Pancreas (tissue), 10 donors: ENCODE data around the gene FAM174C. TPM values are rescaled to one million over a fixed set of nuclear protein-coding genes. Genes with fewer than 3 reads are reported as not detected.

Source experiments
- ATAC-seq, 4 donors: fragments of 200-7000 bp; cut with Tn5 transposase; one replicate each; pipeline versions ENCODE4 v1.8.0 to v1.9.1; 2020; ENCODE audit warnings: mild to moderate bottlenecking in 4 of 4, moderate library complexity in 4 of 4
- DNase-seq, 6 donors: peaks; one replicate each; pipeline ENCODE4 v3.0.0-alpha.2; 2020
- FAIRE-seq: peaks from 2 replicates; lab custom pipeline; 2012; peaks lifted over from hg19 to GRCh38; lab: Jason Lieb, UNC
- H3K27ac ChIP-seq, 4 donors: fragments of 200-600 bp; sonication (generic); 1 replicate in 3 of 4; 2 replicates in 1 of 4; pipeline versions ENCODE4 v1.5.0 to v1.8.0; 2020
- H3K27me3 ChIP-seq, 4 donors: fragments of 200-600 bp; one replicate each; pipeline ENCODE4 v1.8.0; 2021
- H3K36me3 ChIP-seq, 3 donors: fragments of 200-600 bp; sonication (generic) in 1 of 3; one replicate each; pipeline versions ENCODE4 v1.5.0 to v1.8.0; 2020 to 2021
- H3K4me1 ChIP-seq, 3 donors: fragments of 200-600 bp; one replicate each; pipeline ENCODE4 v1.8.0; 2021
- H3K4me3 ChIP-seq, 4 donors: fragments of 200-600 bp; sonication (generic) in 2 of 4; one replicate each; pipeline versions ENCODE4 v1.5.0 to v1.8.0; 2020 to 2021
- H3K9me3 ChIP-seq, 4 donors: fragments of 200-600 bp; one replicate each; pipeline ENCODE4 v1.8.0; 2021
- CTCF ChIP-seq, 4 donors: fragments of 200-600 bp; sonication (generic) in 3 of 4; IDR thresholded peaks; one replicate each; pipeline versions ENCODE4 v1.5.0 to v1.8.0; 2021; ENCODE audit warnings: antibody characterized with exemption in 4 of 4
- WGBS, 2 donors: extraction: QIAGEN DNeasy Blood & Tissue Kit; methylation state at CpG; one replicate each; pipeline ENCODE4 v1.1.7; 2013; 5-methylcytosine and 5-hydroxymethylcytosine counted together
- intact Hi-C, 3 donors: fragments of 100-400 bp; cut with DNase I; formaldehyde crosslinking; loops; one replicate each; pipeline versions ENCODE4 v1.11.1 to v1.14.2; 2022
- polyA plus RNA-seq, 2 donors: library from polyadenylated mRNA; stranded (reverse); fragments of 200-250 nt; gene quantifications; one replicate each; pipeline ENCODE4 v1.2.3, GENCODE V29; 2013
- total RNA-seq, 6 donors: library from RNA; stranded (reverse); fragmentation: NEBNext Ultra II Directional in 4 of 6; extraction: Animal tissue kit (Norgen Biotek cat#: 25700) in 4 of 6; gene quantifications; one replicate each; pipeline versions ENCODE4 v1.2.1 to v1.2.4, GENCODE V29; 2021 to 2023
- donor health status: healthy with polysubstance abuse.
- donor health status: DM: no; HTN: no; CAD: no; lungs with moderate emphysema.
- donor health status: DM: no; HTN: no; CAD: no.
- donor health status: control.
- donor health status: control.
- donor health status: Bipolar disorder and iron deficiency.
- donor health status: DM: yes; HTN: yes; CAD: no.
- donor health status: DM: no; HTN: no; CAD: no.
- donor health status: DM: no; HTN: no; CAD: no.
- donor health status: DM: yes; HTN: yes; CAD: no.

The FAM174C gene
- total and polyA plus RNA-seq, 8 donors, result 16.1 to 83.4 (median 25.4) TPM

GRCh38 chr19:1277061-1277460 is 1.7 kb downstream of the FAM174C start:
- peak in 3 of 6 donors; percentile 45 to 60 (median 46) for DNase-seq
- intact Hi-C loops, result no loop called here
- Histone ChIP-seq H3K36me3 (peaks cover 5 to 30% (median 25%) of the 10 kb centered on the region in 3 donors), H3K27me3 (no peaks in the 10 kb centered on the region), H3K27ac (no peak overlapping the region), H3K4me1 (peaks cover 18 to 29% (median 23%) of the 10 kb centered on the region in 3 donors), H3K9me3 (no peaks in the 10 kb centered on the region), H3K4me3 (no peak overlapping the region)
- FAIRE-seq, result no peak
- ATAC-seq, result no peak
- 95 to 96% methylated on average over 13 to 15 of the region's 15 CpGs for WGBS, 2 donors
- TF ChIP-seq CTCF (IDR thresholded peaks at IDR 0.05), result no peak

- intact Hi-C loops, result no loop called here
- Histone ChIP-seq H3K27ac (no peak overlapping the region), H3K4me1 (peaks cover 18 to 20% (median 18%) of the 10 kb centered on the region in 3 donors), H3K4me3 (no peak overlapping the region), H3K27me3 (no peaks in the 10 kb centered on the region), H3K9me3 (no peaks in the 10 kb centered on the region), H3K36me3 (peaks cover 2 to 20% (median 16%) of the 10 kb centered on the region in 3 donors)
- 84 to 94% methylated on average over 11 to 12 of the region's 12 CpGs for WGBS, 2 donors
- DNase-seq (no peak), FAIRE-seq (no peak), ATAC-seq (no peak)
- no peak for TF ChIP-seq CTCF (IDR thresholded peaks at IDR 0.05)
These were observed 2.7 kb downstream of the FAM174C start for GRCh38 chr19:1278074-1278473.

- Histone ChIP-seq H3K4me3 (no peak overlapping the region), H3K27me3 (no peaks in the 10 kb centered on the region), H3K9me3 (no peaks in the 10 kb centered on the region), H3K36me3 (peaks cover 2 to 10% (median 7%) of the 10 kb centered on the region in 3 donors), H3K4me1 (peaks cover 12 to 16% (median 15%) of the 10 kb centered on the region in 3 donors), H3K27ac (no peak overlapping the region)
- ATAC-seq (no peak), FAIRE-seq (no peak), DNase-seq (peak in 2 of 6 donors; percentile 67 to 74)
- intact Hi-C loops, result no loop called here
- no peak for TF ChIP-seq CTCF (IDR thresholded peaks at IDR 0.05)
- 82 to 85% methylated on average over 21 to 25 of the region's 25 CpGs for WGBS, 2 donors
These were observed 3.7 kb downstream of the FAM174C start for GRCh38 chr19:1278713-1279660.

GRCh38 chr19:1279782-1280341 is 4.5 kb downstream of the FAM174C start:
- Histone ChIP-seq H3K36me3 (peaks cover 0 to 2% (median 0%) of the 10 kb centered on the region in 3 donors), H3K27ac (no peak overlapping the region), H3K27me3 (no peaks in the 10 kb centered on the region), H3K4me3 (no peak overlapping the region), H3K9me3 (no peaks in the 10 kb centered on the region), H3K4me1 (peaks cover 3 to 7% (median 6%) of the 10 kb centered on the region in 3 donors)
- WGBS, 2 donors, result 30 to 31% methylated on average over 10 of the region's 10 CpGs
- intact Hi-C loops, result no loop called here
- DNase-seq, result peak in 5 of 6 donors; percentile 65 to 93 (median 87)
- peak; percentile 94 to 95 (median 94) for TF ChIP-seq CTCF (IDR thresholded peaks at IDR 0.05)
- no peak for FAIRE-seq
- ATAC-seq, result peak; percentile 16 to 50 (median 40)
